ENCODE results near the gene WDR88. TPM values are rescaled to one million over a fixed set of nuclear protein-coding genes. Genes with fewer than 3 reads are reported as not detected.

Gene WDR88
- total RNA-seq, 1 donor from 2014 or later: not detected

DNA sequence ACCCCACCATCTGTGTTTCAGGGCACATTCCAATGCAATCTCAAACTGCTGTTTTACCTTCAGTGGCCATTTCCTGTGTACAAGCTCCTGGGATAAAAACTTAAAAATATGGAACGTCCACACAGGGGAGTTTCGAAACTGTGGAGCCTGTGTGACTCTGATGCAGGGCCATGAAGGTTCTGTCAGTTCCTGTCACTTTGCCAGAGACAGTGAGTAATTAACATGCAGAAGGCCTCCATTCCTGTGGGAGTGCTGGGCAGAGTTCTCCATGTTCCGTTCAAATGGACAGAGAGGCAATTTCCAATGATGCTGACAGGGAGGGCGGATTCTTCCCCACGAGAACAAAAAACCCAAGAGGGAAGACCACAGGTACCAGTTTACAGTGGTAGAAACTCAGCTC, 24.4 kb downstream of the WDR88 start:
- H3K4me3 Mint-ChIP-seq: no peak overlapping the region

DNA sequence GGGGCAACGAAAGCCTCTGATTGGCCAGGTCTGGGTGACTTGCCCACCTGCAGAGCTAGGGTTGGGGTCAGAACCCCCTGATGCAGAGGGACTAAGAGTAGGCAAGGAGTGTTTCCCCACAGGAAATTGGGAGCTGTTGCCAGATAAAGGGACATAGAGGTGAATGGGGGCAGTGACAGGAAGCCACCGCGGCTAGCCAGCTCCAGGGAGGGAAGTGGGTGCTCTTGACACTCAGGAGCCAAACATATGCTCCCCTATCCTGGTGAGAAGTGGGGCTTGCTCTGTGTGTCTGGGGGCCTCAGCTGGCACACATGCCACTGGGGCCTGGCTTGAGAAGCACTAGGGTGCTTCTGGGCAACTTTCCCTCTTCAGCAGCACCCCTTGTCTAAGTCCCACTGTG, 26.0 kb downstream of the WDR88 start:
- Mint-ChIP-seq H3K27ac (no peak overlapping the region), H3K4me3 (no peak overlapping the region), H3K36me3 (no peaks in the 10 kb centered on the region), H3K27me3 (no peaks in the 10 kb centered on the region), H3K9me3 (no peaks in the 10 kb centered on the region), H3K4me1 (ENCODE audit: unreplicated experiment) (no peaks in the 10 kb centered on the region)
- TF ChIP-seq, protein P1, sequence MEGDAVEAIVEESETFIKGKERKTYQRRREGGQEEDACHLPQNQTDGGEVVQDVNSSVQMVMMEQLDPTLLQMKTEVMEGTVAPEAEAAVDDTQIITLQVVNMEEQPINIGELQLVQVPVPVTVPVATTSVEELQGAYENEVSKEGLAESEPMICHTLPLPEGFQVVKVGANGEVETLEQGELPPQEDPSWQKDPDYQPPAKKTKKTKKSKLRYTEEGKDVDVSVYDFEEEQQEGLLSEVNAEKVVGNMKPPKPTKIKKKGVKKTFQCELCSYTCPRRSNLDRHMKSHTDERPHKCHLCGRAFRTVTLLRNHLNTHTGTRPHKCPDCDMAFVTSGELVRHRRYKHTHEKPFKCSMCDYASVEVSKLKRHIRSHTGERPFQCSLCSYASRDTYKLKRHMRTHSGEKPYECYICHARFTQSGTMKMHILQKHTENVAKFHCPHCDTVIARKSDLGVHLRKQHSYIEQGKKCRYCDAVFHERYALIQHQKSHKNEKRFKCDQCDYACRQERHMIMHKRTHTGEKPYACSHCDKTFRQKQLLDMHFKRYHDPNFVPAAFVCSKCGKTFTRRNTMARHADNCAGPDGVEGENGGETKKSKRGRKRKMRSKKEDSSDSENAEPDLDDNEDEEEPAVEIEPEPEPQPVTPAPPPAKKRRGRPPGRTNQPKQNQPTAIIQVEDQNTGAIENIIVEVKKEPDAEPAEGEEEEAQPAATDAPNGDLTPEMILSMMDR (conservative IDR thresholded peaks at IDR 0.05): no peak
- no peak for DNase-seq (ENCODE audit: extremely low spot score, unreplicated experiment)

More for the DNA sequence above, 24.4 kb downstream of the WDR88 start:
- H3K27me3 Mint-ChIP-seq: no peaks in the 10 kb centered on the region
- TF ChIP-seq, protein P1 (conservative IDR thresholded peaks at IDR 0.05): no peak
- H3K4me1 Mint-ChIP-seq (ENCODE audit: unreplicated experiment): no peaks in the 10 kb centered on the region
- H3K27ac Mint-ChIP-seq: no peak overlapping the region
- H3K9me3 Mint-ChIP-seq: no peaks in the 10 kb centered on the region
- H3K36me3 Mint-ChIP-seq: no peaks in the 10 kb centered on the region
- DNase-seq (ENCODE audit: extremely low spot score, unreplicated experiment): no peak

DNA sequence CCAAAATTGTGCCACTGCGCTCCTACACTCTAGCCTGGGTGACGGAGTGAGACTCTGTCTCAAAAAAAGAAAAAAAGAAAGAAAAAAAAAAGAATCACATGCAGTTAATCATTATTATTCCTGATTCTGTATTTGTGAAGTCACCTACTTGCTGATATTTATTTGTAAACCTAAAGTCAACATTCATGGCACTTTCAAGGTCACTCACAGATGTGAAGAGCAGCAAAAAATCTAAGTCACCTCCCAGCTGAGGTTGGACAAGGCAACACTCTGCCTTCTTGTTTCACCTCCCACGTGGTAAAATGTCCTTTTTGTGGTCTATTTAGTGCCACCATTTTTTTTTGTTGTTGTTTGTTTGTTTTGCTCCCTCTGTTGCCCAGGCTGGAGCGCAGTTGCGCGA, 26.5 kb downstream of the WDR88 start:
- H3K27me3 Mint-ChIP-seq: no peaks in the 10 kb centered on the region
- no peaks in the 10 kb centered on the region for H3K9me3 Mint-ChIP-seq
- DNase-seq (ENCODE audit: extremely low spot score, unreplicated experiment): no peak
- no peaks in the 10 kb centered on the region for H3K4me1 Mint-ChIP-seq (ENCODE audit: unreplicated experiment)
- H3K27ac Mint-ChIP-seq: no peak overlapping the region
- no peaks in the 10 kb centered on the region for H3K36me3 Mint-ChIP-seq
- TF ChIP-seq, protein P1 (conservative IDR thresholded peaks at IDR 0.05): no peak
- H3K4me3 Mint-ChIP-seq: no peak overlapping the region

GRCh38 chr19:33159149-33159548, 27.2 kb downstream of the WDR88 start:
- no peaks in the 10 kb centered on the region for H3K9me3 Mint-ChIP-seq
- TF ChIP-seq, protein P1 (conservative IDR thresholded peaks at IDR 0.05): no peak
- no peak for DNase-seq (ENCODE audit: extremely low spot score, unreplicated experiment)
- H3K36me3 Mint-ChIP-seq: no peaks in the 10 kb centered on the region
- no peaks in the 10 kb centered on the region for H3K4me1 Mint-ChIP-seq (ENCODE audit: unreplicated experiment)
- no peak overlapping the region for H3K4me3 Mint-ChIP-seq
- no peaks in the 10 kb centered on the region for H3K27me3 Mint-ChIP-seq
- H3K27ac Mint-ChIP-seq: no peak overlapping the region

DNA sequence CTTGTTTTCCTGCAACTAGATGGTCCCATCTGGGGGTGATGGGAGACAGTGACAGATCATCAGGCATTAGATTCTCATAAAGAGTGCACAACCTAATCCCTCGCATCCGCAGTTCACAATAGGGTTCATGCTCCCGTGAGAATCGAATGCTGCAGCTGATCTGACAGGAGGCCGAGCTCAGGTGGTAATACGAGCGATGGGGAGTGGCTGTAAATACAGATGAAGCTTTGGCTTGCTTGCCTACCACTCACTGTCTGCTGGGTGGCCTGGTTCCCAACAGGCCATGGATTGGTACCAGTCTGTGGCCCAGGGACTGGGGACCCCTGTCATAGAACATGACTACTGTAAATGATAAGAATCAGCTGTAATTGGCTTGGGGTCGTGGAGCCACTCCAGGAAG, 28.0 kb downstream of the WDR88 start:
- Mint-ChIP-seq H3K4me3 (no peak overlapping the region), H3K36me3 (no peaks in the 10 kb centered on the region), H3K27ac (no peak overlapping the region), H3K9me3 (no peaks in the 10 kb centered on the region), H3K4me1 (ENCODE audit: unreplicated experiment) (no peaks in the 10 kb centered on the region), H3K27me3 (no peaks in the 10 kb centered on the region)
- DNase-seq (ENCODE audit: extremely low spot score, unreplicated experiment): no peak
- TF ChIP-seq, protein P1 (conservative IDR thresholded peaks at IDR 0.05): no peak

- Mint-ChIP-seq H3K4me1 (ENCODE audit: unreplicated experiment) (no peaks in the 10 kb centered on the region), H3K4me3 (no peak overlapping the region), H3K36me3 (no peaks in the 10 kb centered on the region), H3K27me3 (no peaks in the 10 kb centered on the region), H3K9me3 (no peaks in the 10 kb centered on the region), H3K27ac (no peak overlapping the region)
- TF ChIP-seq, protein P1 (conservative IDR thresholded peaks at IDR 0.05): no peak
- DNase-seq (ENCODE audit: extremely low spot score, unreplicated experiment): no peak
Observed at GRCh38 chr19:33161201-33161600, 29.3 kb downstream of the WDR88 start.
